IMR-90 (cell line): ENCODE data around the gene COG7. TPM values are rescaled to one million over a fixed set of nuclear protein-coding genes. Genes with fewer than 3 reads are reported as not detected.

Source experiments
- ATAC-seq: fragments of 200-7000 bp; cut with Tn5 transposase; 2 replicates; pipeline ENCODE4 v1.9.1; 2020; ENCODE audit warnings: low read depth, mild to moderate bottlenecking, moderate library complexity
- BruUV-seq: library from RNA; stranded (reverse); fragments of 400-500 nt; replicated peaks from 2 replicates; lab custom pipeline; 2021; lab: Mats Ljungman, UMichigan
- CTCF ChIA-PET: fragments of 300-600 bp; formaldehyde crosslinking; extraction: SDS; loops from one replicate; lab custom pipeline; 2021; ENCODE audit warnings: antibody characterized with exemption; lab: Yijun Ruan, JAX
- POLR2A ChIA-PET: fragments of 300-600 bp; sonication (Branson Sonifier 250); formaldehyde crosslinking; loops from one replicate; lab custom pipeline; 2022; ENCODE audit warnings: antibody characterized with exemption; ENCODE audit not compliant: unreplicated experiment; lab: Charles Lee
- DNase-seq: peaks from one replicate; pipeline ENCODE4 v3.0.0; 2013
- H2AFZ ChIP-seq: replicated peaks from 2 replicates; pipeline ENCODE3; 2013; ENCODE audit warnings: low read length, mild to moderate bottlenecking; ENCODE audit not compliant: poor library complexity
- H2AK5ac ChIP-seq: 2 replicates; pipeline ENCODE4 v1.6.1; 2013; ENCODE audit warnings: low read depth, low read length, inconsistent platforms
- H2AK9ac ChIP-seq: replicated peaks from 2 replicates; pipeline ENCODE3; 2013; ENCODE audit warnings: mild to moderate bottlenecking, low read depth, low read length, moderate library complexity; ENCODE audit not compliant: poor library complexity
- H2BK120ac ChIP-seq: 2 replicates; pipeline ENCODE4 v1.6.1; 2013; ENCODE audit warnings: low read depth, low read length, inconsistent platforms
- H2BK15ac ChIP-seq: 3 replicates; pipeline ENCODE4 v1.6.1; 2013; ENCODE audit warnings: low read depth, low read length, inconsistent platforms
- H2BK20ac ChIP-seq: 2 replicates; pipeline ENCODE4 v1.6.1; 2013; ENCODE audit warnings: low read depth, mild to moderate bottlenecking, inconsistent platforms, low read length, moderate library complexity
- H2BK5ac ChIP-seq: 2 replicates; pipeline ENCODE4 v1.6.1; 2013; ENCODE audit warnings: mild to moderate bottlenecking, low read depth, low read length, inconsistent platforms; ENCODE audit not compliant: poor library complexity, severe bottlenecking
- H3K14ac ChIP-seq: replicated peaks from 2 replicates; pipeline ENCODE4 v1.6.1; 2013; ENCODE audit warnings: low read depth, low read length, inconsistent platforms
- H3K18ac ChIP-seq: 2 replicates; pipeline ENCODE4 v1.6.1; 2013; ENCODE audit warnings: low read depth, low read length, control low read depth
- H3K23ac ChIP-seq: 2 replicates; pipeline ENCODE4 v1.6.1; 2013; ENCODE audit warnings: low read depth, low read length, inconsistent platforms
- H3K27ac ChIP-seq: 2 replicates; pipeline ENCODE4 v1.5.1; 2013; ENCODE audit warnings: mild to moderate bottlenecking, control low read depth, low read length; ENCODE audit not compliant: insufficient read depth
- H3K27me3 ChIP-seq: 2 replicates; pipeline ENCODE4 v1.6.1; 2013; ENCODE audit warnings: low read length; ENCODE audit not compliant: control insufficient read depth, insufficient read depth
- H3K36me3 ChIP-seq: 2 replicates; pipeline ENCODE4 v1.6.1; 2013; ENCODE audit warnings: low read length, mixed read lengths; ENCODE audit not compliant: control insufficient read depth, insufficient read depth
- H3K4ac ChIP-seq: 2 replicates; pipeline ENCODE4 v1.6.1; 2013; ENCODE audit warnings: low read depth, low read length, inconsistent platforms
- H3K4me1 ChIP-seq: 2 replicates; pipeline ENCODE4 v1.6.1; 2013; ENCODE audit warnings: low read length, mixed read lengths; ENCODE audit not compliant: control insufficient read depth, insufficient read depth
- H3K4me2 ChIP-seq: 2 replicates; pipeline ENCODE4 v1.6.1; 2013; ENCODE audit warnings: low read depth, mild to moderate bottlenecking, control low read depth, low read length, moderate library complexity
- H3K4me3 ChIP-seq: 2 replicates; pipeline ENCODE4 v1.5.1; 2013; ENCODE audit warnings: low read depth, mild to moderate bottlenecking, control low read depth, low read length, moderate library complexity; ENCODE audit not compliant: insufficient read depth
- H3K56ac ChIP-seq: 2 replicates; pipeline ENCODE4 v1.6.1; 2013; ENCODE audit warnings: low read length, inconsistent platforms; ENCODE audit not compliant: insufficient read depth; ENCODE audit errors: extremely low read depth
- H3K79me1 ChIP-seq, 2 experiments: 2 replicates each; pipeline ENCODE4 v1.6.1; 2013; ENCODE audit warnings: low read length in 2 of 2, inconsistent platforms in 1 of 2, low read depth in 1 of 2
- H3K9ac ChIP-seq: 2 replicates; pipeline ENCODE4 v1.6.1; 2013; ENCODE audit warnings: low read depth, low read length, control low read depth
- H3K9me1 ChIP-seq: 2 replicates; pipeline ENCODE4 v1.6.1; 2013; ENCODE audit warnings: low read length, inconsistent platforms; ENCODE audit not compliant: insufficient read depth
- H3K9me3 ChIP-seq: 2 replicates; pipeline ENCODE4 v1.6.1; 2013; ENCODE audit warnings: low read length; ENCODE audit not compliant: control insufficient read depth, insufficient read depth
- H4K20me1 ChIP-seq: 2 replicates; pipeline ENCODE4 v1.6.1; 2013; ENCODE audit warnings: low read length, inconsistent platforms; ENCODE audit not compliant: insufficient read depth
- H4K5ac ChIP-seq: 2 replicates; pipeline ENCODE4 v1.6.1; 2013; ENCODE audit warnings: mild to moderate bottlenecking, low read depth, low read length, control low read depth
- H4K8ac ChIP-seq, 2 experiments: 2 replicates each; pipeline ENCODE4 v1.6.1; 2013; ENCODE audit warnings: low read depth in 2 of 2, low read length in 2 of 2, control low read depth in 1 of 2, inconsistent platforms in 1 of 2
- H4K91ac ChIP-seq: 2 replicates; pipeline ENCODE4 v1.6.1; 2013; ENCODE audit warnings: low read depth, low read length, inconsistent platforms; ENCODE audit not compliant: insufficient read depth
- POLR2A ChIP-seq: IDR thresholded peaks from 2 replicates; pipeline ENCODE4 v1.6.1; 2012; ENCODE audit warnings: mild to moderate bottlenecking, low read depth, low read length
- RAD21 ChIP-seq: IDR thresholded peaks from 2 replicates; pipeline ENCODE4 v1.6.1; 2012; ENCODE audit warnings: low read length, improper control_type of control experiment
- WGBS, 2 experiments: methylation state at CpG; one replicate each; pipeline versions ENCODE4 v1.1.5 to v1.1.7; 2013; ENCODE audit warnings: missing lambda C conversion rate in 2 of 2; ENCODE audit not compliant: insufficient read length in 1 of 2; ENCODE audit errors: extremely low coverage in 2 of 2; 5-methylcytosine and 5-hydroxymethylcytosine counted together
- dilution Hi-C: fragments of 300-500 bp; cut with HindIII; formaldehyde crosslinking; loops from one replicate; pipeline ENCODE4 v1.14.3; 2018; ENCODE audit warnings: low sequenced_read_pairs; ENCODE audit not compliant: unreplicated experiment
- in situ Hi-C: fragments of 300-500 bp; cut with MboI; formaldehyde crosslinking; loops from 3 replicates; pipeline ENCODE4 v1.14.3; 2019; ENCODE audit warnings: low sequenced_read_pairs, inconsistent platforms, mixed read lengths
- intact Hi-C: fragments of 100-400 bp; cut with micrococcal nuclease; formaldehyde crosslinking; loops from 2 replicates; pipeline ENCODE4 v1.10.0; 2022
- polyA plus RNA-seq, 3 experiments: library from polyadenylated mRNA; depleted of rRNA; stranded (reverse); fragments of >200 nt; gene quantifications; 2 replicates each; pipeline ENCODE4 v1.2.3, GENCODE V29; 2012; ENCODE audit warnings: low replicate concordance in 1 of 3
- total RNA-seq: library from RNA; depleted of rRNA; stranded (reverse); fragments of >200 nt; gene quantifications from 2 replicates; pipeline ENCODE4 v1.2.3, GENCODE V29; 2012
- TF ChIP-seq, protein P1 (sequence below): conservative IDR thresholded peaks from 2 replicates; pipeline ENCODE4 v1.5.1; 2012; ENCODE audit warnings: mild to moderate bottlenecking, low read depth, low read length, improper control_type of control experiment

COG7 gene
- total and polyA plus RNA-seq, 2 of the 4 experiments (the other 2 are of a cell fraction) = 28.5 to 43.7 TPM

DNA sequence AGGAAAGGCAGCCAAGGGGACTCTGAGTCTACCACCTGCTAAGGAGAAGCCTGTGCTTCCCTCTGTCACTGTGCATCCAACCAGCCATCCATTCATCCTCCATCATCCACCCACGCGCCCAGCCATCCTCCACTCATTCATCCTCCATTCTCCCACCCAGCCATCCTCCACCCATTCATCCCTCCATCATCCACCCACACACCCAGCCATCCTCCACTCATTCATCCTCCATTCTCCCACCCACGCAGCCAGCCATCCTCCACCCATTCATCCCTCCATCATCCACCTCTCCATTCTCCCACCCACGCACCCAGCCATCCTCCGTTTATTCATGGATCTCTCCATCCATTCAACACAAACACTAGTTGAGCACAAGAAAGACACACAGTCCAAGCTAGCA, 74.1 kb downstream of the COG7 start:
- H3K27ac ChIP-seq = no peak overlapping the region
- H3K23ac ChIP-seq = no peak overlapping the region
- H3K79me1 ChIP-seq = no peaks in the 10 kb centered on the region
- no peak overlapping the region for H2AFZ ChIP-seq
- no peak overlapping the region for H4K8ac ChIP-seq
- no peak for ATAC-seq
- H3K27me3 ChIP-seq = peaks cover 4% of the 10 kb centered on the region; the same call in 1 of the 2 replicates
- no peak overlapping the region for H2BK5ac ChIP-seq
- no peak overlapping the region for H3K9ac ChIP-seq
- H4K91ac ChIP-seq = no peak overlapping the region
- no peak overlapping the region for H2AK5ac ChIP-seq
- dilution Hi-C loops (no loop called here), in situ Hi-C loops (no loop called here), intact Hi-C loops (no loop called here)
- H3K36me3 ChIP-seq = no peaks in the 10 kb centered on the region
- no peak overlapping the region for H3K4me2 ChIP-seq
- no peak overlapping the region for H2BK15ac ChIP-seq
- H3K9me3 ChIP-seq = no peaks in the 10 kb centered on the region
- H3K18ac ChIP-seq = no peak overlapping the region
- no peak for DNase-seq
- TF ChIP-seq RAD21 (no peak), POLR2A (no peak)
- TF ChIP-seq, protein P1, sequence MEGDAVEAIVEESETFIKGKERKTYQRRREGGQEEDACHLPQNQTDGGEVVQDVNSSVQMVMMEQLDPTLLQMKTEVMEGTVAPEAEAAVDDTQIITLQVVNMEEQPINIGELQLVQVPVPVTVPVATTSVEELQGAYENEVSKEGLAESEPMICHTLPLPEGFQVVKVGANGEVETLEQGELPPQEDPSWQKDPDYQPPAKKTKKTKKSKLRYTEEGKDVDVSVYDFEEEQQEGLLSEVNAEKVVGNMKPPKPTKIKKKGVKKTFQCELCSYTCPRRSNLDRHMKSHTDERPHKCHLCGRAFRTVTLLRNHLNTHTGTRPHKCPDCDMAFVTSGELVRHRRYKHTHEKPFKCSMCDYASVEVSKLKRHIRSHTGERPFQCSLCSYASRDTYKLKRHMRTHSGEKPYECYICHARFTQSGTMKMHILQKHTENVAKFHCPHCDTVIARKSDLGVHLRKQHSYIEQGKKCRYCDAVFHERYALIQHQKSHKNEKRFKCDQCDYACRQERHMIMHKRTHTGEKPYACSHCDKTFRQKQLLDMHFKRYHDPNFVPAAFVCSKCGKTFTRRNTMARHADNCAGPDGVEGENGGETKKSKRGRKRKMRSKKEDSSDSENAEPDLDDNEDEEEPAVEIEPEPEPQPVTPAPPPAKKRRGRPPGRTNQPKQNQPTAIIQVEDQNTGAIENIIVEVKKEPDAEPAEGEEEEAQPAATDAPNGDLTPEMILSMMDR = no peak
- no peak overlapping the region for H3K4ac ChIP-seq
- BruUV-seq = no TSS peak
- H3K4me3 ChIP-seq = no peak overlapping the region
- no peak overlapping the region for H2BK20ac ChIP-seq
- no peak overlapping the region for H3K56ac ChIP-seq
- ChIA-PET POLR2A (no interaction called here), CTCF (no interaction called here)
- H2AK9ac ChIP-seq = no peak overlapping the region
- 86 to 100% methylated on average over 3 of the region's 5 CpGs for WGBS, 2 experiments
- H3K14ac ChIP-seq = no peak overlapping the region
- H4K20me1 ChIP-seq = no peaks in the 10 kb centered on the region
- no peaks in the 10 kb centered on the region for H3K9me1 ChIP-seq
- no peak overlapping the region for H2BK120ac ChIP-seq
- no peak overlapping the region for H4K5ac ChIP-seq
- no peaks in the 10 kb centered on the region for H3K4me1 ChIP-seq
